Measurements from ENCODE around the gene NUCB1.

NUCB1 gene

GRCh38 chr19:48959341-48960239 is 59.5 kb downstream of the NUCB1 start:
- DNase-seq (ENCODE audit: insufficient read length, low spot score) (no peak), FAIRE-seq (no peak)

GRCh38 chr19:48961051-48961649 is 61.0 kb downstream of the NUCB1 start:
- no peak for DNase-seq (ENCODE audit: insufficient read length, low spot score)
- no peak for FAIRE-seq

GRCh38 chr19:48961673-48962028 is 61.5 kb downstream of the NUCB1 start:
- DNase-seq (ENCODE audit: insufficient read length, low spot score), result no peak
- FAIRE-seq, result no peak

- DNase-seq (ENCODE audit: insufficient read length, low spot score) (peak; percentile 68), FAIRE-seq (peak; percentile 89)
Observed at GRCh38 chr19:48962029-48962848, 62.1 kb downstream of the NUCB1 start.

- FAIRE-seq (peak; percentile 18), DNase-seq (ENCODE audit: insufficient read length, low spot score) (no peak)
Observed at GRCh38 chr19:48962849-48963165, 62.7 kb downstream of the NUCB1 start.

- DNase-seq (ENCODE audit: insufficient read length, low spot score) (peak; percentile 50), FAIRE-seq (peak; percentile 93)
Observed at GRCh38 chr19:48963371-48964204, 63.5 kb downstream of the NUCB1 start.

- no peak for FAIRE-seq
- DNase-seq (ENCODE audit: insufficient read length, low spot score), result no peak
Observed at GRCh38 chr19:48964205-48965039, 64.3 kb downstream of the NUCB1 start.

- peak; percentile 97 for FAIRE-seq
Observed at GRCh38 chr19:48965040-48965805, 65.1 kb downstream of the NUCB1 start, which contains the start of gene FTL. FTL (plus strand) TSS chr19:48965309; CDS start chr19:48965508, 199 bp downstream.

GRCh38 chr19:48965806-48966540 is 65.9 kb downstream of the NUCB1 start:
- FAIRE-seq (no peak), DNase-seq (ENCODE audit: insufficient read length, low spot score) (peak; percentile 44)

More at GRCh38 chr19:48965040-48965805, 65.1 kb downstream of the NUCB1 start, which contains the start of gene FTL:
- peak; percentile 82 for DNase-seq (ENCODE audit: insufficient read length, low spot score)

- DNase-seq (ENCODE audit: insufficient read length, low spot score), result no peak
- FAIRE-seq, result peak; percentile 60
Observed at GRCh38 chr19:48966541-48967345, 66.6 kb downstream of the NUCB1 start.

GRCh38 chr19:48967346-48968178 is 67.5 kb downstream of the NUCB1 start:
- DNase-seq (ENCODE audit: insufficient read length, low spot score) (no peak), FAIRE-seq (peak; percentile 64)

GRCh38 chr19:48968179-48968661 is 68.1 kb downstream of the NUCB1 start:
- DNase-seq (ENCODE audit: insufficient read length, low spot score) (no peak), FAIRE-seq (no peak)

- no peak for DNase-seq (ENCODE audit: insufficient read length, low spot score)
- FAIRE-seq, result no peak
Observed at GRCh38 chr19:48968813-48969218, 68.7 kb downstream of the NUCB1 start.

- FAIRE-seq, result no peak
- DNase-seq (ENCODE audit: insufficient read length, low spot score), result no peak
Observed at GRCh38 chr19:48969276-48970138, 69.4 kb downstream of the NUCB1 start.

GRCh38 chr19:48970139-48970766 is 70.1 kb downstream of the NUCB1 start:
- no peak for DNase-seq (ENCODE audit: insufficient read length, low spot score)
- FAIRE-seq, result no peak
